ENCODE measurements around the gene CHCT1.
"Not testable (repeated sequence)": the region's sequence is repeated elsewhere in the genome, so short reads cannot be mapped to it uniquely, and the experiment has no call there.

Gene CHCT1

DNA sequence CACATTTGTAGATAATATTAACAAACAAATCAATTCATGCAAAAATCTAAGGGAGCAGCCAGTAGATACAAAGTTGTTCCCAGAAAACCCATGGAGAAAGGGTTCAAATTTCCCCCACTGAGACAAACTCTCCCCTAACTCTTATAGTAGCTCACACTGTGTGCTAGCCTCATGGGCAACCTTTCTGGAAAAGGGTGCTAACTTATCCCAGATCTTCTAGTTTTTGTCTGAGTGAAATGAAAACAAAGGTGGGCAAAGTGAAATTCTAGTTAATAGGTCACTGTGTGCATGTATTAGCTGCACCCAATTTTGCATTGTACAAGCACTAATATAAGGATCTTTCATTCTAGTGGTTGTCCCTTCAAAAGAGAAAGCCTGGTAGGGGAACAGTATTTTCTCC, 20.5 kb upstream of the CHCT1 start:
- DNase-seq, result no peak

GRCh38 chr17:60403523-60403810, 18.8 kb upstream of the CHCT1 start:
- DNase-seq, result no peak

- no peak for DNase-seq
Observed at GRCh38 chr17:60403962-60404361, 18.3 kb upstream of the CHCT1 start.

GRCh38 chr17:60406887-60407286, 15.4 kb upstream of the CHCT1 start:
- DNase-seq, result no peak

GRCh38 chr17:60410001-60410400, 12.3 kb upstream of the CHCT1 start:
- no peak for DNase-seq

DNA sequence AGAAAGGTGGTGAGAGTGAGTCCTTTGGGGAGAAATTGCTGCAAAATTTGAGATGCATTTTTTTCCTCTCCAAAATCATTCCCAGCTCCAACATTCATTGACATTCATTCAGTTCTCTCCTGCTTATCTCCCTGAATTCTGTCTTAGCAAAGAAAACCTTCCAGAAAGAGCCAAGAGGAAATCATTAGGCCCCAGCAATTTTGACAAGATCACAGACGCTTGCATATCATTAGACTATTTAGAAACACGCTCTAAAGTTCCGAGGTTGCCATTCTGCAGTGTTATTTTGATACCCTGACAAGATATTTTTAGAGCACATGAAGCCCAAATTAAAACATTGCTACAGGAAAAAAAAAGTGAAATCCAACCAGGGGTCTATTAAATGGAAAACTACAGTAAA, 9.6 kb upstream of the CHCT1 start:
- no peak for DNase-seq

DNA sequence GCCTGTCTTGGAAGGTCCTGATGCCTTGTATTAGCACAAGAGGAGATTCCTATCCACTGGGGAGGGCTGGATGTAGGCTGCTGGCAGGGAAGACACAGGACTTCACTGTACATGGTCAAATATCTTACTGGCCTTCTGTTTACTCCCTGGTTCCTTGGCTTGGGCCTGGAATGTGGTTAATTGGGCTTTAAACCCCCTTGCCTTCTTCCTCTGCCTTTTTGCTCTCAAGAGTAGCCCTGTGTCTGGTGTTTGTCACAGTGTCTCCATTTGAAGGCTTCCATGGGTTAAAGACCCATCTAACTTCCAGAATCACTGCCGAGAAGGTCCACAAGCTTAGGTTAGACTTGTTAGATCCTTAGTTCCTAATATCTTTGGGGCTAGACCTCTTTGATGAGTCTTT, 7.1 kb upstream of the CHCT1 start:
- DNase-seq, result no peak

GRCh38 chr17:60416368-60416925, 5.8 kb upstream of the CHCT1 start:
- DNase-seq, result no peak

DNA sequence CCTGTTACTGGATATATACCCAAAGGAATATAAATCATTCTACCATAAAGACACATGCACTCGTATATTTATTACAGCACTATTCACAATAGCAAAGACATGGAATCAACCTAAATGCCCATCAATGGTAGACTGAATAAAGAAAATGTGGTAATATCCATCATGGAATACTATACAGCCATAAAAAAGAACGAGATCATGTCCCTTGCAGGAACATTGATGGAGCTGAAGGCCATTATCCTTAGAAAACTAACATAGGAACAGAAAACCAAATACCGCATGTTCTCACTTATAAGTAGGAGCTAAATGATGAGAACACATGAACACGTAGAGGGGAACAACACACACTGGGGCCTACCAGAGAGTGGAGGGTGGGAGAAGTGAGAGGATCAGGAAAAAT, 3.3 kb upstream of the CHCT1 start:
- not testable (repeated sequence) for DNase-seq

- DNase-seq, result not testable (repeated sequence)
Observed at GRCh38 chr17:60419875-60420274, 2.4 kb upstream of the CHCT1 start.

DNA sequence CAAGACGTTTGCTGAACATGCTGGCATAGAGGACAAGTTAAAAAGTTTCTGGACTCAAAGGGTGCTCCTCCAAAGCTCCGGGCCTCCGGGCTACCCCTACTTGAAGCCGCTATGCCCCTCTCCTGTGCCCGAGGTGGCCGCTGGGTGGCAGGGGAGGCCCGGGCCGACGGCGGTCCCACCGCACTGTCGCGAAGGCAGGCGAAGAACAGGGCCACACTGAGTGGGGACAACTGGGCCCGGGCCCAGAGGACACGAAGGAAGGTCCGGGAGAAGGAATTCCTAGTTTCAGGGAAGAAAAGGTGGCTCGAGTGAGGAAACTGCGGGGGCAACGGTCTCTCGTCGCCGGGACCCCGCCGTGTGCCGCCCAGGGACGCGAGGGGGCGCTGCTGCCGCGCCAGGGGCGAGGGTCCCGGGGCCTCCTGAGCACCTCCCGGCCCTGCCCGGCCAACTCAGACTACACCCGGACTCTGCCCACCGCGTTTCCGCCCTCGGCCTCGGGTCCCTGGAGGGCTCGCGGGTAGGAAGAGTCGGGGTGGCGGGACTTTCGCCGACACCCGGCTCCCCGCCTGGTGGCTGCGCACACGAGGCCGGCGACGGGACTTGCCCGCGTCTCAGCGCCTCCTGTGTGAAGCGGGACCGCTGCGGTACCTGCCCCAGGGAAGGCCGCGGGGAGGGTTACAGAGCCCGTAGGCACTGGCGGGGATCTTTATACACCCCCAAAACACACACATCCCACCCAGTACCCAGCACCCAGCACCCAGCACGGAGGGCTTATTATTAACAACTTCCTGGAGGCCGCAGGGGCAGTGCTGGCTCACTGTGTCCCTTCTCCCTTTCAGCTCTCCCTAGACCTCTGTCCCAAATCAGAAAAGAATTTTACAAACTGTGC, 772 bp upstream of the CHCT1 start:
- DNase-seq, result peak; percentile 80

DNA sequence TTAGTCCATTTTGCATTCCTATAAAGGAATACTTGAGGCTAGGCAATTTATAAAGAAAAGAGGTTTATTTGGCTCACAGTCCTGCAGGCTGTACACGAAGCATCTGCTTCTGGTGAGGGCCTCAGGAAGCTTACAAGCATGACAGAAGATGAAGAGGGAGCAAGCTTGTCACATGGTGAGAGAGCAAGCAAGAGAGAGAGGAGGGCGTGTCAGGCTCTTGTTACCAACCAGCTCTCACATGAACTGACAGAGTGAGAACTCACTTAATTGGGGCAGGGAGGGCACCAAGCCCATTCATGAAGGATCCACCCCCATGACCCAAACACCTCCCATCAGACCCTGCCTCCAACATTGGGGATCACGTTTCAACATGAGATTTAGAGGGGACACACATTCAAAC, 1.6 kb downstream of the CHCT1 start:
- no peak for DNase-seq

- no peak for DNase-seq
Observed at GRCh38 chr17:60425626-60426025, 3.3 kb downstream of the CHCT1 start.

DNA sequence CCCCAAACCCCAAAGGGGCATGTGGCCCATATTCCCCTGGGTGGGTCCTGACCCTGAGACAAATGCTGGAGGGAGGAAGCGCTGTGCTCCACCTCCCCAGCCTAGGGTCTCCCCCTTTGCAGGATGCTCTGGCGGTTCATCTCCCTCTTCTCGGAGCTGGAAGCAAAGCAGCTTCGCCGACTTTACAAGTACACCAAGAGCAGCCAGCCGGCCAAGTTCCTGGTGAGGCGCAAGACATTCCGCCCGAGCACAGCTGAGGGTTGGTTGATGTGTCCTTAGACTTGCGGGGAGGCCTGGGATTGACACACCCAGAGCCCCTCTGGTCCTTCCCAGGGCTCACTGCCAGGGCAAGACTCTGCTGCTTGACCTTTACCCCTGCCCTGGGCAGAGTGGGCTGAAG, 4.3 kb downstream of the CHCT1 start:
- DNase-seq, result no peak

- not testable (repeated sequence) for DNase-seq
Observed at GRCh38 chr17:60428491-60428890, 6.2 kb downstream of the CHCT1 start.

DNA sequence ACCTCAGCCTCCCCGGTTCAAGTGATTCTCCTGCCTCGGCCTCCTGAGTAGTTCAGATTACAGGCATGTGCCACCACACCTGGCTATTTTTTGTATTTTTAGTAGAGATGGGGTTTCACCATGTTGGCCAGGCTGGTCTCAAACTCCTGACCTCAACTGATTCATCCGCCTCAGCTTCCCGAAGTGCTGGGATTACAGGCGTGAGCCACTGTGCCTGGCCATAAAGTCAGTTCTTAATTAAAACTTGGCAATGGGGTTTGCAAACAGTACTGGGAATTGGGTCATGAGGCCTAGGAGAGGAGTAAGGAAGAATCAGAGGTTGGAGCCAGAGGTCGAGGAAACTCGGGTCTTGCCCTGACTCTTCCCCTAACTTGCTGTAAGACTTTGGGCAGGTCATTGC, 8.3 kb downstream of the CHCT1 start:
- DNase-seq, result not testable (repeated sequence)

GRCh38 chr17:60433021-60433997, 11.0 kb downstream of the CHCT1 start:
- not testable (repeated sequence) for DNase-seq

DNA sequence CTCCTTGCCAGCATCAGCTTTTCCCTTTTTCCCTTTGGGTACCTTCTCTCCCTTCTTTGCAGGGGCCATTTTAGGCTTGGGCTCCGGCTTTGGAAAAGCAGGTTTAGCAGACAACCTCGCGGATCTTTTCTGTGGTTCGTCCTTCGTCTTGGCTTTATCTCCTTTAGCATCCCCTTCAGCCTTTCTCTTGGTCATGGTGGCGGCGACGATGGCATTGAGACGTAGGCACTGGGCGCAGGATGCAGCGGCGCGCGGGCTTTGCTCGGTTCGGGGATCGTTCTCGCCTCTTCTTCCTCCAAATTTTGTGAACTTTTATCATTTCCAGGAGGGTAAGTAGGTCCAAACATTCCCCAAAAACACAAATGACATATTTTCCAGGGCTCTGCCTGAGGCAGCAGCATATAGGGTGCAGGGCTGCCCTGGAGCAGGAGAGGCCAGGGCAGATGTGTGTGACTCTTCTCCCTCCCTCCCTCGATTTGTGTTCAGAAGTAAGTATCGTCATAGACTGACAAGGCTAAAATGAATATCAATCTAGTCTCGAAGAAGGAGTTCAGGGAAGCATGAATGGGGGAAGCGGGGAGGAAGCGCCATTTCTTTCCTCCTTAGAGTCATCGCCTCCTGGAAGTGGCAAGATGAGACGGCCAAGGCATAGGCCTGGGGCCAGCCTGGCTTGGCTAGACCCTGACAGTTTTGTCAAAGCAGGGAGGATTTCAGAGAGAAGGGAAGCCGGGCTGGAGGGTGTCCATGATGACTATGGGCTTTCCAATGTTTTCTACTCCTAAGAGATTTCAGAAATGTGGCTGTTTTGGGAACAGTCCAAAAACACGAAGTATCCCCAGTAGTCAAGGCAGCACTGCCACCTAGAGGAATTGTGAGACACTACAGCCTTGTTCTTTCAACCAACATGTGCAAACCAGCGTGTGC, 13.2 kb downstream of the CHCT1 start:
- DNase-seq, result peak; percentile 82

DNA sequence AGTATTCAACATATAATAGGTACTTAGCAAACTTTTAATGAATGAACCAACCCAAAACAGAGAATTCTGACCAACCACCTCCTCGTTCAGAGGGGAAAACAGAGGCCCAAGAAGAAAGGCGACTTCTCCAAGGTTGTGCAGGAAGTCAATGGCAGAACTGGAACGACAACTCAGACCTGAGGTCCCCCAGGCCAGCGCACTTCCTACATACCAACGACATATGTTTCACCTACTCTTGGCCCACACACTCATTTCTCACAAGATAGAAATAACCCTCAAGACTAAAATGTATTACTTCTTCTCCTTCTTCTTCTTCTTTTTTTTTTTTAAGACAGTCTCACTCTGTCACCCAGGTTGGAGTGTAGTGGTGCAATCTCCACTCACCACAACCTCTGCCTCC, 14.4 kb downstream of the CHCT1 start:
- no peak for DNase-seq

GRCh38 chr17:60439501-60439900, 17.2 kb downstream of the CHCT1 start:
- DNase-seq, result no peak

DNA sequence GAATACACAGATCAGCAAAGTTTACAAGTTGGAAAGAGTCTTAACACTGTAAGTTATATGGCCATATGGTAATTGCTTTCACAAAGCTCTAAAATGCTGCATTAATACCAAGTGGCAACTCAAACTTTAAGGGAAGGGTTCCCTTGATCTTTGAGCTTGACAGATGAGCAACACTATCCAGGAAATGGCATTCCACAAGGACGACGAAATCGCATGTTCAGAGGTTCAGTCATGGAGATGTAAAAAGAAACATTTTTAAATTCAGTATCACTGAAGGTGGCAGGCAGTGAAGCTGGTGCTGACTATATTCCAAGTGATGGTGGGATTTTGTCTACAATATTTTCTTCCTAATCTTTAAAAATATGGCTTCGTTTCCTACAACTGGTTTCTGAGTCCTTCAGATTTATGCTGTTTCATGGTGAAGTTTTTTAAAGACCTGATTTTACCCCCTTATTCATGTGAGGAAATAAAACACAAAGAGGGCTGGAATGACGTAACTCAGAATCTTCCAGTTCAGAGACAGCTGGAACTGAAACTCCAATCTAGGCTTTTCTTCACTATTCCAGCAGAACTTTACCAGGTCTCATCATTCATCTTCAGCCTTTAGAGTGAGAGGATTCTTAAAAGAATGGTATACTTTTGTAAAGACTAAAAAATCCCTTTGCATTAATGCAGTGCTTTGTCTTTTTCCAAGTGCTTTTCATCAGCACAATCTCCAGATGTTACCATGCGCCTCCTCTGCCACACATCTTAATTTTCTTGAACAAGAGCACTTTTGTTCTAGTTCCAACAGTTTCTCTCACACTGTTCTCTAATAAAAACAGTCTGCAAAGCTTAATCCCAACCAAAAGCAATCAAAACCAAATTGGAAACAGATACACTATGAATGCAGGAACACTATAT, 20.2 kb downstream of the CHCT1 start:
- DNase-seq, result no peak
